VCaP (cell line): ENCODE measurements around the gene IL1B.

Experiments used
- H3K27ac ChIP-seq: fragments of 450-650 bp; 2 replicates; pipeline ENCODE4 v1.5.1; 2017
- CTCF ChIP-seq: fragments of 450-650 bp; conservative IDR thresholded peaks from 2 replicates; pipeline ENCODE4 v1.5.1; 2017; ENCODE audit warnings: mild to moderate bottlenecking, moderate library complexity

The IL1B gene

GRCh38 chr2:112846031-112846430, 9.5 kb upstream of the IL1B start:
- no peak for TF ChIP-seq CTCF
- no peak overlapping the region for H3K27ac ChIP-seq

- no peak overlapping the region for H3K27ac ChIP-seq
- no peak for TF ChIP-seq CTCF
Measured at GRCh38 chr2:112843836-112844235, 7.3 kb upstream of the IL1B start.

GRCh38 chr2:112843288-112843687, 6.7 kb upstream of the IL1B start:
- H3K27ac ChIP-seq: no peak overlapping the region
- no peak for TF ChIP-seq CTCF

- TF ChIP-seq CTCF: no peak
- H3K27ac ChIP-seq: no peak overlapping the region
Measured at GRCh38 chr2:112841295-112842044, 4.9 kb upstream of the IL1B start.

GRCh38 chr2:112840068-112840445, 3.5 kb upstream of the IL1B start:
- H3K27ac ChIP-seq: no peak overlapping the region
- TF ChIP-seq CTCF: no peak

- no peak for TF ChIP-seq CTCF
- no peak overlapping the region for H3K27ac ChIP-seq
Measured at GRCh38 chr2:112839407-112840067, 3.0 kb upstream of the IL1B start.

- no peak for TF ChIP-seq CTCF
- no peak overlapping the region for H3K27ac ChIP-seq
Measured at GRCh38 chr2:112836163-112836560, 417 bp downstream of the IL1B start.
